AG10803 (cell line): ENCODE results near the gene RTCA.
"Not testable (repeated sequence)": the region's sequence is repeated elsewhere in the genome, so short reads cannot be mapped to it uniquely, and the experiment has no call there.

Experiments used
- DNase-seq: peaks from one replicate; pipeline ENCODE4 v3.0.0; 2010; ENCODE audit warnings: low read depth
- H3K4me3 ChIP-seq: 2 replicates; pipeline ENCODE4 v1.5.1; 2011; ENCODE audit warnings: mild to moderate bottlenecking, low read length, control low read depth
- TF ChIP-seq, protein P1 (sequence below): conservative IDR thresholded peaks from 2 replicates; pipeline ENCODE4 v1.5.1; 2011; ENCODE audit warnings: mild to moderate bottlenecking, low read length, control low read depth, inconsistent platforms

RTCA gene

DNA sequence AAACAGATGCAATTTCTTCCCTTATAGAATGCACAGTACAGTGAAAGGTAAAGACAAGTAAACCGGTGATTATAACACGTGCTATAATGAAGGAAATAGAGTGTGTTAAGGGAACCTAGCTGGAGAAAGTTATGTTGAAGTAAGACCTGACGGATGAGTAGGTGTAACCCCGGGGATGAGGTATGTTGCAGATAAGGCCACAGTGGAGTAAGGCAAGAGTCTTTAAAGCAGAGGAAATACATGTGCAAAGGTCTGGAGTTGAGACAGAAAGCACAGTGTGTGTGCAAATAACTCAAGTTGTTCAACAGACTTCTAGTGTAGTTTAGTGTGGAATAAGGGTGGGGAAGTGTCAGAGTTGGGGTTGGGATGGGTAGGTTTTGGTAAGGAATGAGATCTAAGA lies 19.3 kb upstream of the RTCA start:
- no peak overlapping the region for H3K4me3 ChIP-seq
- TF ChIP-seq, protein P1, sequence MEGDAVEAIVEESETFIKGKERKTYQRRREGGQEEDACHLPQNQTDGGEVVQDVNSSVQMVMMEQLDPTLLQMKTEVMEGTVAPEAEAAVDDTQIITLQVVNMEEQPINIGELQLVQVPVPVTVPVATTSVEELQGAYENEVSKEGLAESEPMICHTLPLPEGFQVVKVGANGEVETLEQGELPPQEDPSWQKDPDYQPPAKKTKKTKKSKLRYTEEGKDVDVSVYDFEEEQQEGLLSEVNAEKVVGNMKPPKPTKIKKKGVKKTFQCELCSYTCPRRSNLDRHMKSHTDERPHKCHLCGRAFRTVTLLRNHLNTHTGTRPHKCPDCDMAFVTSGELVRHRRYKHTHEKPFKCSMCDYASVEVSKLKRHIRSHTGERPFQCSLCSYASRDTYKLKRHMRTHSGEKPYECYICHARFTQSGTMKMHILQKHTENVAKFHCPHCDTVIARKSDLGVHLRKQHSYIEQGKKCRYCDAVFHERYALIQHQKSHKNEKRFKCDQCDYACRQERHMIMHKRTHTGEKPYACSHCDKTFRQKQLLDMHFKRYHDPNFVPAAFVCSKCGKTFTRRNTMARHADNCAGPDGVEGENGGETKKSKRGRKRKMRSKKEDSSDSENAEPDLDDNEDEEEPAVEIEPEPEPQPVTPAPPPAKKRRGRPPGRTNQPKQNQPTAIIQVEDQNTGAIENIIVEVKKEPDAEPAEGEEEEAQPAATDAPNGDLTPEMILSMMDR = no peak
- DNase-seq = no peak

DNA sequence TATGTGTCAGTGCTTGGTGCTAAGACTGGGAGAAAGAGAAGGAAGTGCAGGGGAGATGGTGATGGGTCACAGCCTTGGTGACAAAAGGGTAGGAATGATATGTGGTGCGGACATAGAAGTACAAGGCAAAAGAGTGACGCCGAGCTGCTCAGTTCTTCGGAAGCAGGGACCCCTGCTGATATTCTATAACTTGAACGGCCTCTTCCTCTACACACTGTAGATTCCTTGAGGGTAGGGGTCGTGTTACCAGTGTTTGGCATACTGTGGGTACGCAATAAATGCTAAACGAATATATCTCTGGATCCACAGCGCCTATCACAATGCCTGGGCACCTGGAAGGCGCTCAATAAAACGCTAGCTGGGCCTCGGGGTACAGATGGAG lies 16.9 kb upstream of the RTCA start:
- TF ChIP-seq, protein P1 = no peak
- H3K4me3 ChIP-seq = peak overlapping the region; percentile 99
- DNase-seq = no peak

DNA sequence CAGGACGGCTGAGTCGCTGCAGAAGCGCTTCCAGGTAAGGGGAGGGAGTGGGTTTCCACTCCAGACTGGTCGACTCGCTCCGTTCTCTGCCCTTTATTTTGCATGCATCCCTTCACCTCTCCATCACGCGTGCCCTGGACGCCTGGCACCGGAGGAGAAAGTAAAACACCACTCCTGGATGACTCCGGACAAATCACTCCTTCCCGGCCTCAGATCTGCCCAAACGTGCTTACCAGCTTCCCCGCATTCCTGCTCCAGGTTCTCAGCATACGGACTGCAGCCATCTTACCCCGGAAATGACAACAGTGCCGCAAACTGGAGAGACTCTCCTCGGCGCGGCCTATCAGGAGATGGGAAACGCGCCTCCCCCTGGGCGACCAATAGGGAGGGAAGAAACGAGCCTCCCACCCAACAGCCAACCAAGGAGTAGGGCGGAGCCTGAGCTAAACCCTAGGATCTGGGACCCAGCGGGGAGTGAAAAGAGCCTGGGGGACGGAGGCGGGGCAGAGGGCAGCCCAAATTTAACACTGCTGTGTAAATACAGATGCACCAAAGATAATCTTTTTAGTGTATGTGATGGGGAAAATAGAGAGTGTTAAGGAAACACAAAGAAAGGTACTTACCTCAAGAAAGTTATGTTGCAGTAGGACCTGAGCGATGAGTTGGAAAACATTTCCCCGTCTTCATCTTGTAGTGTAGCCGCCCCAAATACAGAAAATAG lies 16.3 kb upstream of the RTCA start, which contains the start of gene DBT:
TSS of gene DBT (minus strand) at position 298 of the 721 bp plus-strand sequence. CDS start at position 284, 14 bp downstream.
- TF ChIP-seq, protein P1 = no peak
- peak; percentile 92 for DNase-seq
- H3K4me3 ChIP-seq = peak within 1 kb of the TSS; percentile 99

DNA sequence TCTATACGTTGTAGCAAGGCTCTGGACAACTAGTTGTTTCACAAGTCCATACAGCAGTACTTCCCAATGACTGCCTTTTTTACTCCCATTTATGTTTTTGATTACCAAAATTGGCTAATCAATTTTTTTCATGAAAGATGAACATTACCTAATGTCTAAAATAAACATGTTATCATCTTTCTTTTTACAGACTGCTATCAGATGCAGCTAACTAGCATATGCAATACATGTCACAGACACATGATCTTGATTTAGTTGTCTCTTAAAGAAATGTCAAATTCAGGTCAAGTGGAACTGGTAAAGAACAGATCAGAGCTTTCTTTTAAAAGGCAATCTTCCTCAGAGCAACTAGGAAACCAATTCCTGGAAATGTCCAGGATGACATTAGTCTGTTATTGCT lies 15.8 kb upstream of the RTCA start:
- TF ChIP-seq, protein P1 = no peak
- H3K4me3 ChIP-seq = peak overlapping the region; percentile 99
- DNase-seq = no peak

DNA sequence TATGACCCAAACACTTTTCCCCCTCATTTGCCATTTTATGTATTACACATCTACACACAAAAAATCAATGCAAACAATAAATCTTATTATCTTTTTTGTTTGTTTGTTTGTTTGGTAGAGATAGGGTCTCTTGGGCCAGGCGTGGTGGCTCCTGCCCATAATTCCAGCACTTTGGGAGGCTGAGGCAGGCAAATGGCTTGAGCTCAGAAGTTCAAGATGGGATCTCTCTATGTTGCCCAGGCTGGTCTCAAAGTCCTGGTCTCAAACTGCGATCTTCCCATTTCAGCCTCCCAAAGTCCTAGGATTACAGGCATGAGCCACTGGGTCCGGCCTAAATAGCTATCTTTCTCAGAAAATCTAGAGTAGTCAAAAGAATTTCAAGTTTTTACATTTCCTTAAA lies 15.2 kb upstream of the RTCA start:
- TF ChIP-seq, protein P1 = no peak
- no peak for DNase-seq
- no peak overlapping the region for H3K4me3 ChIP-seq

DNA sequence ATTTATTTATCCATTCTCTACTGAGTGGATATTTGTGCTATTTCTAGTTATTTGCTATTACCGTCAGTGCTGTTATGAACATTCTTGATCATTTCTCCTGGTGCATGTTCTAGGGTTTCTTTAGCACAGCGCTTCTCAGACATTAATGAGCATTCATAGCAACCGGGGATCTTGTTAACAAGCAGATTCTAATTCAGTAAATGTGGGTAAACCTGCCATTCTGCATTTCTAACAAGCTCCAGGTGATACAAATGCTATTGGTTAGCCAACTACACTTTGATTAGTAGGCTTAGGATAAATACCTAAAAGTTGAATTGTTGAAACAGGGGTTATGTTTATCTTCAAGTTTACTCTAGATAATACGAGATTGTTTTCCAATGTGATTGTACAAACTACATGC lies 13.1 kb upstream of the RTCA start:
- no peak for DNase-seq
- TF ChIP-seq, protein P1 = no peak

DNA sequence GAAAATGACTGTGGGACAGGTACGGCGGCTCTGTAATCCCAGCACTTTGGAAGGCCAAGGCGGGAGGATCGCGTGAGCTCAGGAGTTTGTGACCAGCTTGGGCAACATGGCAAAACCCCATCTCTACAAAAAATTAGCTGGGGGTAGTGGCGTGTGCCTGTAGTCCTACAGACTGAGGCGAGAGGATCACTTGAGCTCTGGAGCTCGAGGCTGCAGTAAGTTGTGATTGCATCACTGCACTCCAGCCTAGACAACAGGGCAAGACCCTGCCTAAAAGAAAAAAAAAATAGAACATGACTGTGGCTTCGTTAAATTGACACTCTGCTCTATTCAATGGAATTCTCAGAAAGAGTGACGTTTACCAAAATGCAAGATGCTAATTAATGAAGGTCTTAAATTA lies 12.5 kb upstream of the RTCA start:
- DNase-seq = no peak
- no peak overlapping the region for H3K4me3 ChIP-seq
- TF ChIP-seq, protein P1 = no peak

More for the DNA sequence above, 13.1 kb upstream of the RTCA start:
- H3K4me3 ChIP-seq = no peak overlapping the region

DNA sequence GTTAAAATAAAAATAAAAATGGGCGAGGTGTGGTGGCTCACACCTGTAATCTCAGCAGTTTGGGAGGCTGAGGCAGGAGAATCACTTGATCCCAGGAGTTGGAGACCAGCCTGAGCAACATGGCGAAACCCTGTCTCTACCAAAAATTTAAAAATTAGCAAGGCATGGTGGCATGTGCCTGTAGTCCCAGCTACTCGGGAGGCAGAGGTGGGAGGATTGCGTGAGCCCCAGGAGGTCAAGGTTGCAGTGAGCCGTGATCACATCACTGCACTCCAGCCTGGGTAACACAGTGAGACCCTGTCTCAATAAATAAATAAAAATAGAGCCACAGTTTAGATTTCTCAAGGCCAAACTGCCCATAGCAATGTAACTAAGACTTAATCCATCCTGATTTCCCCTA lies 9.7 kb upstream of the RTCA start:
- DNase-seq, H3K4me3 ChIP-seq: not testable (repeated sequence)

DNA sequence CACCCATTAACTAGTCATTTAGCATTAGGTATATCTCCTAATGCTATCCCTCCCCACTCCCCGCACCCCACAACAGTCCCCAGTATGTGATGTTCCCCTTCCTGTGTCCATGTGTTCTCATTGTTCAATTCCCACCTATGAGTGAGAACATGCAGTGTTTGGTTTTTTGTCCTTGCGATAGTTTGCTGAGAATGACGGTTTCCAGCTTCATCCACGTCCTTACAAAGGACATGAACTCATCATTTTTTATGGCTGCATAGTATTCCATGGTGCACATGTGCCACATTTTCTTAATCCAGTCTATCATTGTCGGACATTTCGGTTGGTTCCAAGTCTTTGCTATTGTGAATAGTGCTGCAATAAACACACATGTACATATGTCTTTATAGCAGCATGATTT lies 7.6 kb upstream of the RTCA start:
- not testable (repeated sequence) for H3K4me3 ChIP-seq, DNase-seq
